Measurements from ENCODE around the gene UBE3A. TPM values are rescaled to one million over a fixed set of nuclear protein-coding genes. Genes with fewer than 3 reads are reported as not detected.

UBE3A gene
- total and polyA plus RNA-seq, 9 of the 15 experiments (the other 6 are each of a cell fraction or from before 2014, with no cell fraction given): 29.3 to 103 (median 60.2) TPM

GRCh38 chr15:25469377-25469776, 30.6 kb upstream of the UBE3A start (continued):
- TF ChIP-seq MLLT1 (IDR thresholded peaks at IDR 0.05) (no peak), SAP30 (IDR thresholded peaks at IDR 0.05; ENCODE audit: borderline replicate concordance, insufficient read depth, low read depth, low read length, poor library complexity, severe bottlenecking) (no peak), ZNF584 (CRISPR knock-in tag; IDR thresholded peaks at IDR 0.05; ENCODE audit: low read depth) (no peak), ZC3H8 (IDR thresholded peaks at IDR 0.05) (no peak)
- TF ChIP-seq, protein P1, sequence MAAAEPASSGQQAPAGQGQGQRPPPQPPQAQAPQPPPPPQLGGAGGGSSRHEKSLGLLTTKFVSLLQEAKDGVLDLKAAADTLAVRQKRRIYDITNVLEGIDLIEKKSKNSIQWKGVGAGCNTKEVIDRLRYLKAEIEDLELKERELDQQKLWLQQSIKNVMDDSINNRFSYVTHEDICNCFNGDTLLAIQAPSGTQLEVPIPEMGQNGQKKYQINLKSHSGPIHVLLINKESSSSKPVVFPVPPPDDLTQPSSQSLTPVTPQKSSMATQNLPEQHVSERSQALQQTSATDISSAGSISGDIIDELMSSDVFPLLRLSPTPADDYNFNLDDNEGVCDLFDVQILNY (CRISPR knock-in tag; IDR thresholded peaks at IDR 0.05): no peak

DNA sequence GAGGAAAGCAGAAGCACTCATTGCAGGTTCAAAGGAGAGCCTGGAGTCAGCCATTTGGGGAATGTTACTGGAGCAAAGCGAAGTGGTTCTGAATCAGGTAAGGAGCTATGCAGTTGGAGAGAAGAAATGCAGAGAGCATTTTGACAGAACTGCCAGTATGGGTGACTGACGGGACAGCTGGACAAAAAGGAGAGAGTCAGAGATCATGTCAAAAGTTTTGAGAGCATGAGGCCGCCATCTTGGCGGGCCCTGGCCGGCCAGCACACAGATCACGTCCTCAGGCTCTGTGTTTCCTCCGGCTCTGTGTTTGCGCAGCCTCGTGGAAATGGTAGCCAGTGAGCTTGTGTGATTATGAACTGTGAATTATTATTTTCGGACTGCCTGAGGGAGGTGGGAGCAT, 29.8 kb upstream of the UBE3A start:
- WGBS (ENCODE audit: insufficient coverage, low coverage, missing lambda C conversion rate): 1% methylated on average over 10 of the region's 10 CpGs
- no peak for ATAC-seq
- no TSS peak for BruUV-seq (replicated peaks)
- TF ChIP-seq ZNF124 (CRISPR knock-in tag; IDR thresholded peaks at IDR 0.05): no peak
- TF ChIP-seq ZBTB40 (IDR thresholded peaks at IDR 0.05): no peak
- no peak for TF ChIP-seq ZBTB40 (CRISPR knock-in tag; IDR thresholded peaks at IDR 0.05)
- no peak for TF ChIP-seq ZNF551 (CRISPR knock-in tag; IDR thresholded peaks at IDR 0.05)

More for the DNA sequence above, 29.8 kb upstream of the UBE3A start:
- Histone ChIP-seq H4K20me1 (replicated peaks; ENCODE audit: control insufficient read depth, insufficient read depth, low read length) (no peaks in the 10 kb centered on the region), H2AFZ (ENCODE audit: low read depth, low read length) (0 out of 2 replicates have a peak overlapping the region, but pooled peaks have one; percentile 36), H3K4me3 (no peak overlapping the region), H3K4me1 (replicated peaks in 1 of 2; ENCODE audit: control insufficient read depth in 2 of 2, insufficient read depth in 2 of 2, low read length in 2 of 2) (no peaks in the 10 kb centered on the region), H3K36me3 (ENCODE audit: control insufficient read depth, insufficient read depth, low read length) (no peaks in the 10 kb centered on the region), H3K27me3 (ENCODE audit: control insufficient read depth in 2 of 2, insufficient read depth in 2 of 2, low read length in 2 of 2) (peaks cover 0 to 11% of the 10 kb centered on the region in 2 experiments; a peak in 1 of 5 replicates), H3K9me1 (ENCODE audit: control insufficient read depth, insufficient read depth, low read length) (no peaks in the 10 kb centered on the region), H3K9ac (ENCODE audit: insufficient read depth in 1 of 2, low read depth in 2 of 2, low read length in 2 of 2) (no peak overlapping the region), H3K79me2 (ENCODE audit: control insufficient read depth, insufficient read depth, low read length) (no peaks in the 10 kb centered on the region), H3K4me2 (ENCODE audit: insufficient read depth, low read length) (no peak overlapping the region), H3K9me3 (replicated peaks; ENCODE audit: control insufficient read depth, insufficient read depth, low read depth, low read length) (no peaks in the 10 kb centered on the region), H3K27ac (ENCODE audit: extremely low read depth, low read depth, low read length) (no peak overlapping the region)
- intact Hi-C loops (cut with micrococcal nuclease) (no loop called here), in situ Hi-C loops (cut with MboI) (loop anchor here (25.0 kb wide), 1 partner anchor 381 kb away; no protein-coding TSS in a partner anchor)
- FAIRE-seq (no peak), DNase-seq (ENCODE audit: extremely low read depth in 1 of 4, low spot score in 3 of 4) (no peak)
- ChIA-PET CTCF (ENCODE audit: low intra/inter-chr PET ratio) (no interaction called here), POLR2A (no interaction called here)
